ENCODE measurements around the gene PRAME. TPM values are rescaled to one million over a fixed set of nuclear protein-coding genes. Genes with fewer than 3 reads are reported as not detected.
"Not testable (repeated sequence)": the region's sequence is repeated elsewhere in the genome, so short reads cannot be mapped to it uniquely, and the experiment has no call there.

Gene PRAME
- total RNA-seq, result under 1 TPM in 1 of 2 donors, not detected in 1; 0.19 TPM

DNA sequence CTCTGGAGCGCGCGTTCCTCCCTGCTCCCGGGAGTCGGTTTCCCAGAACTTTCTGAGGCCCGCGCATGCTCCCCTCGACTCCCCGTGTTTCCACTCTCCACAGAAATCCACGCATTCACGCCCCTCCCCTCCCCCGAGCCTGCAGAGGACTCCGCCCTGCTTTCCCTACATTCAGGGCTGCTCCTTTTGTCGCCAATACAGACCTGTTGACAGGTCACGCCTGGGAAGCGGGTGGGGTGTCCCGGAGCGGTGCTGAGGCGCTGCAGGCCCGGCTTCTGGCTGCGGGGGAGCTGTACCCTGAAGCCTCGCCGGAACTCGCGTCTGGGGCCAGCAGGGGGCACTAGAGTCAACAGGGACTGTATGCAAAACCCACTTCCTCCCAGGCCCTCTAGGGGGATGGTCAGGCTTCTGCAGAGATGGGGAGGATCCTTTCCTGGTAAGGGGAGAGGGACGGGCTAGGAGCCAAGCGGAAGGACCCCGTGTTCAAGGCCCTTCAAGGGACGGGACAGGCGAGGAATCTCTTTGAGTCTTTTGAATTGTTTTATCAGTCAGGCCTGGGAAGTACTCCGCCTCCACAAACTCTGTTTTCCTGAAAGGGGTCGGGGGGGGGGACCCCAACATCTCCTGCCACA is at the start of gene PRAME:
TSS of gene PRAME (minus strand) at position 294 of the 632 bp plus-strand sequence. CDS start 2,433 bp downstream, outside the sequence.
- TF ChIP-seq CTCF (IDR thresholded peaks at IDR 0.05), result peak in 1 of 2 donors; percentile 45
- no peaks in the 10 kb centered on the region for H3K36me3 ChIP-seq
- H3K4me3 ChIP-seq, result no peak within 1 kb of the TSS
- H3K4me1 ChIP-seq, result no peaks in the 10 kb centered on the region
- H3K27ac ChIP-seq, result no peak within 1 kb of the TSS
- no peak for DNase-seq (ENCODE audit: low spot score)
- H3K9me3 ChIP-seq, result no peaks in the 10 kb centered on the region
- no peaks in the 10 kb centered on the region for H3K27me3 ChIP-seq

DNA sequence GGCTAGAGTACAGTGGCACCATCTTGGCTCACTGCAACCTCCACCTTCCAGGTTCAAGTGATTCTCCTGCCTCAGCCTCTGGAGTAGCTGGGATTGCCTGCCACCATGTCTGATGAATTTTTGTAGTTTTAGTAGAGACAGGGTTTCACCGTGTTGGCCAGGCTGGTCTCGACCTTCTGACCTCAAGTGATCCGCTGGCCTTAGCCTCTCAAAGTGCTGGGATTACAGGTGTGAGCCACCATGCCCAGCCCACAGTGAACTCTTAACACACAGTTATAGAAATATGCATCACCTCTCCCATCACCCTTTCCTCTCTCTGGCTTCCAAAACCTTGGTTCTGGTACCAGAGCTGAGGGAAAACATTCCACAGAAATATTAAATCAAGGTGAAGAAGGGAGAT is 49.0 kb upstream of the PRAME start:
- not testable (repeated sequence) for H3K9me3 ChIP-seq; H3K27me3 ChIP-seq; H3K27ac ChIP-seq; H3K4me1 ChIP-seq; H3K36me3 ChIP-seq; DNase-seq (ENCODE audit: low spot score); H3K4me3 ChIP-seq

- Histone ChIP-seq H3K27me3 (no peaks in the 10 kb centered on the region), H3K36me3 (no peaks in the 10 kb centered on the region), H3K4me3 (no peak overlapping the region), H3K4me1 (no peaks in the 10 kb centered on the region), H3K9me3 (peaks cover 0 to 6% of the 10 kb centered on the region in 2 donors), H3K27ac (no peak overlapping the region)
- no peak for DNase-seq (ENCODE audit: low spot score)
- TF ChIP-seq CTCF (IDR thresholded peaks at IDR 0.05), result no peak
Observed at GRCh38 chr22:22605074-22605404, 46.0 kb upstream of the PRAME start.

GRCh38 chr22:22604326-22605073 is 45.4 kb upstream of the PRAME start:
- H3K4me3 ChIP-seq, result no peak overlapping the region
- H3K27me3 ChIP-seq, result no peaks in the 10 kb centered on the region
- H3K9me3 ChIP-seq, result peaks cover 0 to 6% of the 10 kb centered on the region in 2 donors
- H3K27ac ChIP-seq, result no peak overlapping the region
- no peak for TF ChIP-seq CTCF (IDR thresholded peaks at IDR 0.05)
- no peaks in the 10 kb centered on the region for H3K4me1 ChIP-seq
- no peak for DNase-seq (ENCODE audit: low spot score)
- no peaks in the 10 kb centered on the region for H3K36me3 ChIP-seq

- no peaks in the 10 kb centered on the region for H3K4me1 ChIP-seq
- H3K27ac ChIP-seq, result no peak overlapping the region
- H3K36me3 ChIP-seq, result no peaks in the 10 kb centered on the region
- peaks cover 0 to 6% of the 10 kb centered on the region in 2 donors for H3K9me3 ChIP-seq
- DNase-seq (ENCODE audit: low spot score), result no peak
- H3K27me3 ChIP-seq, result no peaks in the 10 kb centered on the region
- H3K4me3 ChIP-seq, result no peak overlapping the region
- TF ChIP-seq CTCF (IDR thresholded peaks at IDR 0.05), result no peak
Observed at GRCh38 chr22:22603470-22603947, 44.4 kb upstream of the PRAME start.

DNA sequence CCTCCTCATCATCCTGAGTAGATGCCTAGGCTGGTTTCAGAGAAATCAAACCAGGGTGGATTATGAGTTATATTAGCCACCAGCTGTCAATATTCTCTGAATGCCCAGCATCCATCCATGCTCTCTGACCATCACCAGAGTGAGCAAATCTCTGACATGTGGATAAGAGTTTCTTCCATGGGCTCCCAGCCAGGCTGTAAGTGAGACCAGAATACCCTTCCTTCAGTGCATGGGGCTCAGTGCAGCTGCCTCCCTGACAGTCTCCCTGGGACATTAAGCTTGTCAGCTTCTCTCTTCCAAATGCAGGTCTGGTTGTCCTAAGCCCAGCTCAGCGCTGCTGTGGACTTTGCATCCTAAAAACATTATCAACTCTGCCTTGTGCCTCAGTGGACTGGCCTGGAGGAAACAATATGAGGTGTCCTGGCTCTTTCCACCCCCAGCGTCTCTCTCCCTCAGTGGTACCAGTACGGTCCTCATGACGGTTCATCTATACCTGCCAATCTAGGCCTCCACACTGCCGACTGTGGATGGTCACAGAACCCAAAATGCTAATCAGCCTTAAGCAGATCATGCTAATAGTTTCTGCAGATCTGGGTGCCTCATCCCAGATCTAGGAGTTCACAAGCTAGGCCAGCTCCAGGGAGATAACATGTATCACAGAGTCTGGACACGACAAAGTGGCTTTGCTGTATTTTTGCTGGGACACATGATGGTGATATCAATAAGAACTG is 41.6 kb upstream of the PRAME start:
- Histone ChIP-seq H3K27ac (no peak overlapping the region), H3K36me3 (no peaks in the 10 kb centered on the region), H3K9me3 (no peaks in the 10 kb centered on the region), H3K4me3 (no peak overlapping the region), H3K27me3 (no peaks in the 10 kb centered on the region), H3K4me1 (no peaks in the 10 kb centered on the region)
- no peak for DNase-seq (ENCODE audit: low spot score)
- no peak for TF ChIP-seq CTCF (IDR thresholded peaks at IDR 0.05)

Measured in right atrium auricular region (tissue), 2 donors.